CD1c-positive myeloid dendritic cell (primary cell): ENCODE results near the gene GALNT4.

Source experiments
- DNase-seq: peaks from one replicate; pipeline ENCODE4 v3.0.0-alpha.2; 2016; ENCODE audit errors: extremely low spot score

GALNT4 gene

DNA sequence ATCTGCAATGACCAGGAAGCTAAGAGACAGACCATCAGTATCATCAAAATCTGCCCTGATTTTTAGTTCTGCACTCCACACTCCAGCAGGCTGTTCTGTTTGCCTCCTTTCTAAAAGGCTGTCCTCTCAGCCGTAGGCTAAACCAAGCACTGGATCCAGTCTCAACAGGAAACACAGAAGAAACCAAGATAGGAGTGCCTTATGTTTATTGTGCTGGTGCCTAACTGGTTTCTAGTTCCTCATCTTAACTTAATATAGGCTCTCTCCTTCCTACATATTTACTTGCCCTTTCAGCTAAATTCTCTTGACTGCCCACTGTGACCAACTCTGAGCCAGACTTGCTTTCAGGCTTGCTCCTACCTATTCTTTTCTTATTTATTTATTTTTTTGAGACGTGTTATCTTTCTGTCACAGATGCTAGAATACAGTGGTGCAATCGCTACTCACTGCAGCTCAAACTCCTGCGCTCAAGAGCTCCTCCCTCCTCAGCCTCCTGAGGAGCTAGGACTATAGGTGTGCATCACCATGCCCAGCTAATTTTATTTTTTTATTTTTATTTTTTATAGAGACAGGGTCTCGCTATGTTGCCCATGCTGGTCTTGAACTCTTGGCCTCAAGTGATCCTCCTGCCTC, 30.8 kb downstream of the GALNT4 start:
- no peak for DNase-seq

DNA sequence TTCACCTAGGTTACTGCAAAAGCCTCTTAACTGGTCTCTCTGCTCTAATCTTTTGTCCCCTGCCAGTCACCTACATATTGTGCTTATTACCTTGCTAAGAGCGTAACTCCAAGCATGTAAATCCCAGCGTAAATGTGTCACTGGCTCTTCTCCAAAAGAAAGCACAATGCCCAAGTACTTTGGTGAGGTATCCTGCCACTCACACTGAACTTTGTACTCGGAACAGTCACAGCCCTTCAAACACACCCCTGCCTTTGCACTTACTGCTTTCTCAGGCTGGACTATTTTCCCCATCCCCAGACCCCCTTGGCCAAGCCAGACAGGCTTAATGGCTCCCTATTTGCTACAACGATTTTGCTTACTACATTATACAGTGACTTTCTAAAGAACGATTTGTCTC, 31.7 kb downstream of the GALNT4 start:
- no peak for DNase-seq

DNA sequence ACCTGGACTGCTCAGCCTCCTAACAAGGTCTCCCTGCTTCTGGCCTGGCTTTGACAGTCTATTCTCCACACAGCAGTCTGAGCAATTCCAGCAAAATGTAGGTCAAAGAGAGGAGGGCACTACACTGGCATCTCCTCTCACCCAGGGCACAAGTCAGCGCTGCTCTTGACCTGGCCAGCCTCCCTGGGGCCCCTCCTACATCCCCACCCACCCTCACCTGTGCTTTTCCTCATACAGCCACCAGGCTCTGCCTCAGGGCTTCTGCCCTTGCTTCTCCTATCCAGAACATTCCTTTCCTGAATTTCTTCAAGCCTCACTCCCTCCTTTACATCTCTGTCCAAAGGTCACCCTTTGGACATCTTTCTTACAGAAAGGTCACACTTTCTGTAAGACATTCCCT, 33.7 kb downstream of the GALNT4 start:
- DNase-seq, result no peak

DNA sequence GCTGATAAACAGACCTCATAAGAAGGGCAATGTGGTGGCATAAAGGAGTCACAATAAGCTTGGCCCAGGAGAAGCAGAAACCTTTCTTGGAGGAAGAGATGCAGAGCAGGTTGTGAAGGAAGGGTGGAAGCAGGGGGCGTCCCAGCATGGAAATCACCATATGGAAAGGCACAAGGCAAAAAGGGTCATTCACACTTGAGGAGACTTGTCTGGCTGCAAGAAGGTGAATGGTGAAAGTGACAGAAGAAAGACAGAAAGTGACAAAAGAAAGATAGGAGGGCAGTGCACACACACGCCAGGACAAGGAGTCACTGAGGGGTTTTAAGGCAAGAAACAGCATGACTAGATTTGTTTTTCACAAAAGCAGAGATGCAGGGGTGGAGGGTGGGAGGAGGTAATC, 38.3 kb downstream of the GALNT4 start:
- no peak for DNase-seq

DNA sequence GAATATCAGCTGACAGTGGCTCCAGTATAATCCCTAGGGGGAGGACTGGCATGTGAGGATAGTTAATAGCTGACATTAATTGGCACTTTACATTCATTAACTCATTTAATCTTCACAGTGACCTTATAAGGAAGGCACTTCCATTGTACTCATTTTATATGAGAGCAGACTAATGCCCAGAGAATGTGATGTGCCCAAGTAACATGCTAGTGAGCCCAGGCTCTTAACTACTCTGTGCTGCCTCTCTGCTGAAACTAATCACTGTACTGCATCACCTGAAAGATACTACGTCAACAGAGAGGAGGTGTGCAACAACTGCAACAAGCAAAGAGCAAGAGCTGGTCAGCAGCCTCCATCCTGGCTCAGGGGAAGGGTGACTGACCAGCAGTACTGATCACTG, 40.1 kb downstream of the GALNT4 start:
- no peak for DNase-seq

DNA sequence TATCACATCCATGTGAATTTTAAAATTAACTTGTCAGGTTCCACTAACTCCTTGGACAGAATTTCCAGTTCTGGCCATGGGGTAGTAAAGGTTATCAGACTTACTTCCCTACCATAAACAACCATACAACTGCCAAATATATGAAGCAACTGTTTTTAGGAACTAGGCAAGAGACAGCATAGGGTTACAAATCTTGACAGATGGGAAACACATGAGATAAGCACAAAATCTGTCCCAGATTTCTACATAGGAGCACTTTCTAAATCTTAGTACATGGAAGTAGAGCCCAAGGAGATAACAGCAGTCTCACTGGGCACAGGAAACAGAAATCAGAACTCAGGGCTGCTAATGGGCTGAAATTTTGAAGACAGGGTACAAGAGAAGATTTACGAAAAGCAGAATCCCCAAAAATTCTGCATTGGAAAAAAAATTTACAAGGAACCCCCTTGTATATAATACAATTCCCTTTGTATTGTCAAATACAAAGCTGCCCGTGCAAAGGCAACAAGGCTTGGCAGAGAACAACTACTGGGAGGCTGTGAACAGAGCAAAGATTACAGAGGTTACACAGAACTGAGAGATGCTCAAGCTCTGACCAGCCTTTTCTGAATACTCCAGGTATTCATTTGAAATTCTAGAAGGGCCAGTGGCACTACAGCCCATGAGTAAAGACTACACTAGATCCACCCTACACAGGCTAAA, 43.2 kb downstream of the GALNT4 start:
- peak; percentile 12 for DNase-seq

DNA sequence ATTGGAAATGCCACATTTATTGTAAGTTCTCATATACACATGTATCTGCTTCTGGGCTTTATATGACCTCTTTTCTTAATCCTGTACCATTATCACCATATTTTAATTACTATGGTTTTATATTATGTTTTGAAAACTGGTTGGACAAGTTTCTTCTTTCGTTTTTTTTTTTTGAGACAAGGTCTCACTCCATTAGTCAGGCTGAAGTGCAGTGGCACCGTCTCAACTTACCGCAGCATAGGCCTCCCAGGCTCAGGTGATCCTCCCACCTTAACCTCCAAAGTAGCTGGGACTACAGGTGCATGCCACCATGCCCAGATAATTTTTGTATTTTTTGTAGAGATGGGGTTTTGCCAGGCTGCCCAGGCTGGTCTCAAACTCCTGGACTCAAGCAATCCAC, 44.6 kb downstream of the GALNT4 start:
- DNase-seq, result no peak

DNA sequence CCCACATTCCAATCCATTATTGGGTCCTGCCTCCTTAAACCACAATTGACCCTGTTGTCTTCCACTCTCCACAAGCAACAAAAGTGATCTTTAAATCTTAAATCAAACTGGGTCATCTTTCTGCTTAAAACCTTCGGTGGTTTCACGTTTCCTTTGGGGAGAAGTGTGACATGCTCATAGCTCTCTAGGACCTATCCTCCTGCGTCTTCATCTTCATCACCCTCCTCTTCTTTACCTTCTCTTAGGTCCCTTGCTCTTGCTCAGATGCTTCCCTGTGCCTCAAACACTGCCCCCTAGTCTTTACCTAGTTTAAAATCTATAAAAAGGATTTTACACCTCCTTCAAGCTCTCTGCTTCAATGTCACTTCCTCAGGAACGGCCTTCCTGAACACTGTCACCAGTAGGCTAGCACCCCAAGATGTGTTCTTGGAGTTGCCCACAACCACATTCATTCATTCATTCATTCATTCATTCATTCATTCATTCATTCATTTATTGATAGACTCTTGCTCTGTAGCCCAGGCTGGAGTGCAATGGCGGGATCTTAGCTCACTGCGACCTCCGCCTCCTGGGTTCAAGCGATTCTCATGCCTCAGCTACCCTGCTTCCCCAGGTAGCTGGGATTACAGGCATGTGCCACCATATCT, 46.8 kb downstream of the GALNT4 start:
- no peak for DNase-seq

DNA sequence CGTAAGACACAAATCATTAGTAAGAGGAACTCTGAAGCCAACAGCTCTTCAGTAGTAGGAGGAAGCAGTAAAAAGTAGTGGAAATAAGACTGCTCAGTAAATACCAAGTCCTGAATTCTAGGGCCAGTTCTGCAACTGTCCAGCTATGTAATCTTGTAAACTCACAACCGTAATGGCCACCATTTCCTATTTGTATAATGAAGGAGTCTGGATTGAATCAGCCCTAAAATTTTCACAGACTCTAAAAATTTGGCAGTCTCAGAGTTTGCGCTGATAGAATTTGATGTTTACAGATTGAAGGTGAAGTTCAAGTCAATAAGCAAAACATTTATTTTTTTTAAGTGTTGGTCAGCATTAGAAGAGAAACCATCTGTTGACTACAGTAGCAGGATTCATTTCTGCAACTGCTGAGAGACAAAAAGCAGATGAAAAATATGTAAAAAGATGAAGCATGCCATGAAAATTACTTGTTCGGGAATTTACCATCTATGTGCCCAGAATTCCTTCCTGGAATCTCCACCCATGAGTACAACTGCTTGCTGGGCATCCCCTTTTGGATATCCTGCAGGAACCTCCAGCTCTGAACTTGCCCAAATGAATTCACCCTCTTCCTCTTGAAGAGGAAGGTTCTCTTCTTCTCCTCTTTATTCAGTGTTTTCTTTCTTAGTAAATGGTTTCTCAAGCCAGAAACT, 47.5 kb downstream of the GALNT4 start:
- no peak for DNase-seq

DNA sequence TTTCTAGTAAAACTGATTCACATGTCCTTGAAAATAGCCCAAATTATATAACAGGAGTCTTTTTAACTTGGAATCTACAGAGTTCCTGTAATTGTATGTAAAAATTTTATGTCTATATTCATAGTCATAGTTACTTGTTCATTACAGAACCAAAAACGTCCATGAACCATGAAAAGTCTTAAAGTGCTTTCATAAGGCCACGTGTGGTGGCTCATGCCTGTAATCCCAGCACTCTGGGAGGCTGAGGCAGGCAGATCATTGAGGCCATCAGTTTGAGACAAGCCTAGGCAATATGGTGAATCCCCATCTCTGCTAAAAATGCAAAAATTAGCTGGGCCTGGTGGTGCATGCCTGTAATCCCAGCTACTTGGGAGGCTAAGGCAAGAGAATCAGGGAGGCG, 48.4 kb downstream of the GALNT4 start:
- no peak for DNase-seq

DNA sequence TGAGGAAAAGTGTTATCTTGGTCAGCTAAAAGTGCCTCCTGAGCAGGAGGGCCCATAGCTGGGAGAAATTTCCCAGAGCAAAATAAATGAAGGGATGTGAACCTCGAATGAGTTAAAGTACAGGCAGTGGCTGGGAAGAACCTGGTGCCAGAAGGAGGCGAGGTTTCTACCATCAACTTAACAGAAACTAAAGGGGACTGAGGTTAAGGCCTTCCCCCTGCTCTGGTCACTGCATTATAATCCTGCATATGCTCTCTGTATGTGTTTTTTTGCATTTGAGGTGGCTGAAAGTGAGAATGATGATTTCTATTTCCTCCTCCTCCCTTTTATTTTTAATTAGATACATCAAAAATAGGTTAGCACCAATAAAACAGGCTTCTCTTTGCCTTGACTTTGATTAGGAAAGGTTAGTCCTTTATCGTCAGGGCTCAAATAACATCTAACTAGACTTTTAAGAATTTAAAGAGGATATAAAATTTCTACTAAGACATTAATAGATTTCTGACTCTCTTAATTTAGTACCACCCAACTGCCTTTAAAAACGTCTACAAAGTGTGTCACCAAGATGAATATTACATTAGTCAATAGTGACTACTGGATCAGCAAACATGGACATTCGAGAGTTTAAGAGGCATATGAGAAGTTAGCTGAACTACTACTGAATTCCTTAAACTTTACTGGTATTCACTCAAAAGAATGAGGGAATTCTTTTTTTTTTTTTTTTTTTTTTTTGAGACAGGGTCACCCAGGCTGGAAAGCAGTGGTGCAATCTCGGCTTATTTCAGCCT, 49.2 kb downstream of the GALNT4 start:
- DNase-seq, result no peak

DNA sequence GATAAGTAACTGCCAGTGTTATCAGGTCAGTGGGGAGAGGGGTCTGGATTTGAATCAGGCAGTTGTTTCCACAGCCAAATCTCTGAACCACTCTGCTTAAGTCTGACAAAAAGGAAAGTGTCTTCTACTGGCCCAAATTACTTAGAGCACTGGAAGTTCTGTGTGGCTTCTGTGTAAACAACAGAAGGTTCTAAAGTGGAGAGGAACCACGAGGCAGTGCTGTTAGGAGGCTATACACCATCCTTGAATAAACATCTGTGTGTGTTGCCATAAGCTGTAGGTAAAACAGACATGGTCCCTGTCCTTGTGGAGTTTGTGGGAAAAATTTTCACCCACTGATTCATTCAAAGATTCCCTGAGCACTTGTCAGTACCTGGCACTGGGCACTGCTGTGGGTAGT, 50.0 kb downstream of the GALNT4 start:
- DNase-seq, result no peak
